SK-N-SH treated with all-trans-retinoic acid at 6 μM for 48 hours (cell line): ENCODE data around the gene TIMM13.

Source experiments
- PATZ1 ChIP-seq: fragments of 250-450 bp; sonication (Bioruptor Pico); IDR thresholded peaks from 2 replicates; pipeline ENCODE4 v1.8.0; 2020; ENCODE audit warnings: mild to moderate bottlenecking, moderate library complexity, borderline replicate concordance
- PPARA ChIP-seq: fragments of 250-450 bp; sonication (Bioruptor Pico); IDR thresholded peaks from 2 replicates; pipeline ENCODE4 v1.5.0; 2020; ENCODE audit warnings: mild to moderate bottlenecking, borderline replicate concordance
- ZFP3 ChIP-seq: fragments of 250-450 bp; sonication (Bioruptor Pico); IDR thresholded peaks from 2 replicates; pipeline ENCODE4 v1.5.0; 2020; ENCODE audit warnings: mild to moderate bottlenecking, moderate library complexity
- ZNF565 ChIP-seq: fragments of 450-650 bp; formaldehyde crosslinking; conservative IDR thresholded peaks from 2 replicates; pipeline ENCODE4 v1.5.0; 2020; ENCODE audit warnings: low read depth, mild to moderate bottlenecking, moderate library complexity

GRCh38 chr19:2451741-2452140 is 24.4 kb upstream of the TIMM13 start:
- TF ChIP-seq ZFP3 (CRISPR knock-in tag): no peak
- no peak for TF ChIP-seq PPARA (CRISPR knock-in tag)
- no peak for TF ChIP-seq ZNF565 (CRISPR knock-in tag)
- no peak for TF ChIP-seq PATZ1 (CRISPR knock-in tag)
